ENCODE measurements around the gene GUCY1B1.

Gene GUCY1B1

DNA sequence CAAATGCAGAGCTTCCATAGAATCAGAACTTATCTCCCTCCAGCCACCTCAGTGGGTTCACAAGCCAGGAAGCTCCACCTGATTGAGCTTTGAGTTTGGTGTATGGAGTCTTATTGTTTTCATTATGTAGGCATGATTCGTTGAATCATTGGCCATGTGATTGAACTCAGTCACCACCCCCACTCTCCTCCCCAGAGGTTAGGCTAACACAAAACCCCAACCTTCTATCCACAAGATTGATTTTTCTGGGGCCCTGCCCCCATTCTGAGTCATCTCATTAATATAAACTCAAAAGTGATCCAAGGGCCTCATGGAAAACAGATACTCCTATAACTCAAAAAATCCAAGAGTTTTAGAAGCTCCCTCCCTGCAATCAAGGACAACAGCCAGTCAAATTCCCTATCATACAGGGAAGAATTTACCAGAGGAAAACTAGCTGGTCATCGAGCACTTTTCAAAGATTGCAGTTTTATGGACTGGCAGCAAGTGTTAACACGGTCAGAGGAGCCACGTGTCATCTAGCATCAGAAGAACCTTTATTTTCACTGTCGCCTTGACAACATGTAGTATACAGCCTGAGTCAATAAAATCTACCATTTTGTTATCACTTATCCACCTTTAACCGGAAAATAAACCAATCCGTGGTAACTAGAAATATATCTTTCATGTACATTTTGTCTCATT is 35.9 kb upstream of the GUCY1B1 start:
- TF ChIP-seq, protein P1, sequence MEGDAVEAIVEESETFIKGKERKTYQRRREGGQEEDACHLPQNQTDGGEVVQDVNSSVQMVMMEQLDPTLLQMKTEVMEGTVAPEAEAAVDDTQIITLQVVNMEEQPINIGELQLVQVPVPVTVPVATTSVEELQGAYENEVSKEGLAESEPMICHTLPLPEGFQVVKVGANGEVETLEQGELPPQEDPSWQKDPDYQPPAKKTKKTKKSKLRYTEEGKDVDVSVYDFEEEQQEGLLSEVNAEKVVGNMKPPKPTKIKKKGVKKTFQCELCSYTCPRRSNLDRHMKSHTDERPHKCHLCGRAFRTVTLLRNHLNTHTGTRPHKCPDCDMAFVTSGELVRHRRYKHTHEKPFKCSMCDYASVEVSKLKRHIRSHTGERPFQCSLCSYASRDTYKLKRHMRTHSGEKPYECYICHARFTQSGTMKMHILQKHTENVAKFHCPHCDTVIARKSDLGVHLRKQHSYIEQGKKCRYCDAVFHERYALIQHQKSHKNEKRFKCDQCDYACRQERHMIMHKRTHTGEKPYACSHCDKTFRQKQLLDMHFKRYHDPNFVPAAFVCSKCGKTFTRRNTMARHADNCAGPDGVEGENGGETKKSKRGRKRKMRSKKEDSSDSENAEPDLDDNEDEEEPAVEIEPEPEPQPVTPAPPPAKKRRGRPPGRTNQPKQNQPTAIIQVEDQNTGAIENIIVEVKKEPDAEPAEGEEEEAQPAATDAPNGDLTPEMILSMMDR (IDR thresholded peaks at IDR 0.05; ENCODE audit: control extremely low read depth, extremely low read depth, low read depth, missing control alignments), result no peak
- ChIA-PET POLR2A (no interaction called here), CTCF (interaction anchor here (1.0 to 1.1 kb wide), 3 partner anchors 9 to 39 kb away, joined by 3 read pairs; no protein-coding TSS in a partner anchor)
- DNase-seq (ENCODE audit: extremely low spot score), result no peak

DNA sequence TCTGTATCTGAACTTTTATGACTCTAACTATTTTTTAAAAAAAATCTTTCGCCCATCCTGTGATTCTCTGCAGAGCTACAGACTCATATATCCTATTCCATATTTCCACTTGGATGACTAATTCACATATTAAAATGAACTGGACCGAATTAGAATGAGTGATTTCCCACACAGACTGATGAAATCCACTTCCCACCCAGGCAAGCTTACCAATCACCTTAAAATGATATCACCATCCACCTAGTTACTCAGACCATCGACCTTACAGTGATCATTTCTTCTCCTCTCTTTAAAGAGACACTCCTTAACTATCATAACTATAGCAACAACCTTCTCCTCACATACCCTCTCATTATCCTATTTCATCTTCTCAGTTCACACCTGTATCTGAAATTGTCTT is 34.1 kb upstream of the GUCY1B1 start:
- CTCF ChIA-PET, result interaction anchor here (1.1 to 2.0 kb wide), 3 partner anchors 9 to 49 kb away, joined by 3 to 5 read pairs (median 4); no protein-coding TSS in a partner anchor
- no peak for DNase-seq (ENCODE audit: extremely low spot score)
- POLR2A ChIA-PET, result no interaction called here
- TF ChIP-seq, protein P1 (IDR thresholded peaks at IDR 0.05; ENCODE audit: control extremely low read depth, extremely low read depth, low read depth, missing control alignments), result no peak

DNA sequence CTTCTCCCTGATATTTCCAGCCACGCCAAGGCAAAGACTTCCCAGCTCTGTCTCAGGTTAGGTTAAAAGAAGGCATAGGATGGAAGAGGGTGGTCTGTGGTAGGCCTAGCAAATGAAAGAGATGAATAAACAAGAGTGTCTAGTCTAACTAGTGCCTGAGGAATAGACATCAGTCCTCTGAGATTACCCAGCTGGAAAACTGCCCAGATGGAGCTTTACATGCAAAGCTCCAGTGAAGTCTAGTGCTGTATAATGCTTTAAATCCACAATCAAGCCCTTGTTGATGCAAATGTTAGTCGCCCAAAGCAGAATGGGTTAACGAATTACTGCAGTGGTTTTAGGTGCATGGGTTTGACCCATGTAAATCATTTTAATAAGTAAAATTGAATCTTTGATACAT is 24.8 kb upstream of the GUCY1B1 start:
- TF ChIP-seq, protein P1 (IDR thresholded peaks at IDR 0.05; ENCODE audit: control extremely low read depth, extremely low read depth, low read depth, missing control alignments), result no peak
- ChIA-PET POLR2A (no interaction called here), CTCF (interaction anchor here (0.8 to 2.6 kb wide), 3 partner anchors 9 to 33 kb away, joined by 3 to 7 read pairs (median 5); no protein-coding TSS in a partner anchor)
- DNase-seq (ENCODE audit: extremely low spot score), result no peak

DNA sequence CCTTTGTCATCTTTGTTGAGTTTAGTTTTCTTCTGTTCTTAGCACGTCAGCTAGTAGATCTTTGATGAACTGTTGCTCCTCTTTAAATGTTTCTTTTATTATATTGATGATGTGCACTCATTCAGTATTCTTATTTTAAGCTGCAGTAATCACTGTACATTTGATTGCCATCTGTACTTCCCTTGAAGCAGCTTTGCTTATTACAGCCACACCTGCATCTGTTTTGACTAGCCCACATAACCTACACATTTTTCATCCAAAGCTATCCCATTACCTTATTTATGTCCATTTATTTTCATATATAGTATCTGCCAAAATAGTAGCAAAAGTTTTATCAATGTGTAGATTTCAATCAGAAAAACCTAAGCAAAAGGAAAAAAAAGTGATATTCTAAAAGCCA is 23.9 kb upstream of the GUCY1B1 start:
- ChIA-PET POLR2A (no interaction called here), CTCF (interaction anchor here (1.1 to 2.6 kb wide), 4 partner anchors 10 to 21 kb away, joined by 3 to 7 read pairs (median 4); no protein-coding TSS in a partner anchor)
- TF ChIP-seq, protein P1 (IDR thresholded peaks at IDR 0.05; ENCODE audit: control extremely low read depth, extremely low read depth, low read depth, missing control alignments), result no peak
- DNase-seq (ENCODE audit: extremely low spot score), result no peak

DNA sequence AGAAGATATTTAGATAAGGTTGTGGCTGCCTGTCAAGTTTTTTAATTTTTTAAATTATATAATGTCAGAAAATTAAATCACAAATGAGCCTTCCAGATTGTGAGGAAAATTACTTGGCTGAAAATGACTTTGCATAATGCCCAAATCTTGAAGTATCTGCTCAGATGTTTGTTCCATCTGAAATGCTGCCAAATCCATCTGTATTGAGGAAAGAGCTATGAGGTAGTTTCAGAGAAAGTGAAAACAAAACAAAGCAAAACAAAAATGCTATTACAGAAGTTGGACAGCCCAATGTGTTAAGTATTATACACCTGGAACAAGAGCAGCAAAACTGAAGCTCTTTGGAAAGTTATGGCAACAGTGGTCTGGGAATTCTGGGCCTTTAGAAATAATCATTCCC is 23.3 kb upstream of the GUCY1B1 start:
- TF ChIP-seq, protein P1 (IDR thresholded peaks at IDR 0.05; ENCODE audit: control extremely low read depth, extremely low read depth, low read depth, missing control alignments), result no peak
- ChIA-PET CTCF (interaction anchor here (1.1 to 2.6 kb wide), 3 partner anchors 10 to 20 kb away, joined by 3 to 7 read pairs (median 4); no protein-coding TSS in a partner anchor), POLR2A (no interaction called here)
- DNase-seq (ENCODE audit: extremely low spot score), result no peak

DNA sequence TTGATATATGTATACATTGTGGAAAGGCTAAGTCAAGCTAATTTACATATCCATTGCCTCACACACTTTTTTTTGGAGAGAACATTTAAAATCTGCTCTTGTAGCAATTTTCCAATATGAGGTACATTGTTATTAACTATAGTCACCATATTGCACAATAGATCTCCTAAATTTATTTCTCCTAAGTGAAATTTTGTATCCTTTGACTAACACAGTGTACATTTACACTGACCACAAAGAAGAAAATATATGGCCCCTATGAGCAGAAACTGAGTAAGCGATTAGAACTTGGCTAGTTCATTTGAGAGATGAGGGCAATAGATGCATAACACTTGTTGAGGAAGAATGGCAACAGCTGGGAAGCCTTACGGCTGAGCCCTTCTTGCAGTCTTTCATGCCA is 20.3 kb upstream of the GUCY1B1 start:
- TF ChIP-seq, protein P1 (IDR thresholded peaks at IDR 0.05; ENCODE audit: control extremely low read depth, extremely low read depth, low read depth, missing control alignments), result no peak
- DNase-seq (ENCODE audit: extremely low spot score), result no peak
- CTCF ChIA-PET, result interaction anchor here (1.5 kb wide), 1 partner anchor 8 kb away, joined by 3 read pairs; no protein-coding TSS in a partner anchor
- POLR2A ChIA-PET, result no interaction called here

All from GM10248 (cell line).